NCI-H345 treated with DMSO at 0.1 percent for 48 hours (cell line): Measurements from ENCODE around the gene BCOR.

ENCODE experiments used
- DNase-seq: peaks from one replicate; lab custom pipeline; 2025; ENCODE audit not compliant: unreplicated experiment; lab: John Stamatoyannopoulos, UW

The BCOR gene

GRCh38 chrX:40086569-40087335 is 11.0 kb downstream of the BCOR start:
- DNase-seq, result no peak

GRCh38 chrX:40085714-40086113 is 12.0 kb downstream of the BCOR start:
- no peak for DNase-seq

- no peak for DNase-seq
Measured at GRCh38 chrX:40085102-40085551, 12.6 kb downstream of the BCOR start.

- no peak for DNase-seq
Measured at GRCh38 chrX:40084471-40085101, 13.2 kb downstream of the BCOR start.

GRCh38 chrX:40083979-40084359 is 13.8 kb downstream of the BCOR start:
- DNase-seq, result no peak

- no peak for DNase-seq
Measured at GRCh38 chrX:40083120-40083978, 14.4 kb downstream of the BCOR start.

GRCh38 chrX:40082447-40083119 is 15.2 kb downstream of the BCOR start:
- DNase-seq, result no peak

- DNase-seq, result no peak
Measured at GRCh38 chrX:40081679-40082068, 16.1 kb downstream of the BCOR start.

GRCh38 chrX:40080894-40081678 is 16.7 kb downstream of the BCOR start:
- no peak for DNase-seq

- DNase-seq, result no peak
Measured at GRCh38 chrX:40079572-40079971, 18.2 kb downstream of the BCOR start.

- no peak for DNase-seq
Measured at GRCh38 chrX:40078489-40079227, 19.1 kb downstream of the BCOR start.

GRCh38 chrX:40077906-40078305 is 19.9 kb downstream of the BCOR start:
- DNase-seq, result no peak

- no peak for DNase-seq
Measured at GRCh38 chrX:40076750-40077575, 20.8 kb downstream of the BCOR start.

GRCh38 chrX:40074959-40075332 is 22.8 kb downstream of the BCOR start:
- DNase-seq, result no peak

- no peak for DNase-seq
Measured at GRCh38 chrX:40074080-40074958, 23.4 kb downstream of the BCOR start.

GRCh38 chrX:40073439-40074054 is 24.2 kb downstream of the BCOR start:
- no peak for DNase-seq

GRCh38 chrX:40072246-40072645 is 25.5 kb downstream of the BCOR start:
- DNase-seq, result no peak

- no peak for DNase-seq
Measured at GRCh38 chrX:40068048-40068447, 29.7 kb downstream of the BCOR start.
